Neural cell (in vitro differentiated cells): ENCODE data around the gene ANO3.

Experiments used
- CTCF ChIP-seq: fragments of 450-650 bp; IDR thresholded peaks from 2 replicates; pipeline ENCODE4 v1.5.1; 2014; ENCODE audit warnings: antibody characterized with exemption, mild to moderate bottlenecking, moderate library complexity; ENCODE audit not compliant: poor library complexity, severe bottlenecking
- EP300 ChIP-seq: fragments of 450-650 bp; conservative IDR thresholded peaks from 2 replicates; pipeline ENCODE4 v1.6.1; 2014; ENCODE audit warnings: antibody characterized with exemption, mild to moderate bottlenecking, moderate library complexity; ENCODE audit not compliant: poor library complexity, severe bottlenecking
- EZH2 ChIP-seq: fragments of 200-600, 300-800 bp; shearing (Covaris generic), sonication (generic); IDR thresholded peaks from 2 replicates; pipeline ENCODE4 v1.6.1; 2014; ENCODE audit warnings: antibody characterized with exemption, low read length, borderline replicate concordance, mild to moderate bottlenecking; ENCODE audit not compliant: insufficient read depth, poor library complexity, severe bottlenecking
- MXI1 ChIP-seq: fragments of 450-650 bp; conservative IDR thresholded peaks from 2 replicates; pipeline ENCODE4 v1.6.1; 2014; ENCODE audit warnings: antibody characterized with exemption, mild to moderate bottlenecking; ENCODE audit not compliant: poor library complexity, severe bottlenecking
- POLR2AphosphoS5 ChIP-seq: IDR thresholded peaks from 2 replicates; pipeline ENCODE4 v1.6.1; 2012
- REST ChIP-seq: IDR thresholded peaks from 2 replicates; pipeline ENCODE4 v1.6.1; 2012; ENCODE audit warnings: borderline replicate concordance
- SMC3 ChIP-seq: fragments of 450-650 bp; conservative IDR thresholded peaks from 2 replicates; pipeline ENCODE4 v1.6.1; 2014; ENCODE audit warnings: antibody characterized with exemption, mild to moderate bottlenecking, moderate library complexity; ENCODE audit not compliant: poor library complexity
- TAF1 ChIP-seq: IDR thresholded peaks from 2 replicates; pipeline ENCODE4 v1.6.1; 2012; ENCODE audit warnings: low read depth

GRCh38 chr11:26283852-26284408 lies 48.0 kb upstream of the ANO3 start:
- no peak for TF ChIP-seq EP300
- TF ChIP-seq CTCF, result no peak
- TF ChIP-seq REST, result no peak
- no peak for TF ChIP-seq POLR2AphosphoS5
- no peak for TF ChIP-seq TAF1
- TF ChIP-seq MXI1, result no peak
- no peak for TF ChIP-seq EZH2
- no peak for TF ChIP-seq SMC3
